B cell (primary cell): ENCODE results near the gene UNC13C.

Experiments
- EZH2 ChIP-seq: IDR thresholded peaks from 2 replicates; pipeline ENCODE4 v1.6.1; 2012; ENCODE audit warnings: borderline replicate concordance, low read depth, mild to moderate bottlenecking, moderate library complexity, low read length; ENCODE audit not compliant: insufficient read depth, poor library complexity, severe bottlenecking
- TF ChIP-seq, protein P1 (sequence below): fragments of 200-600 bp; IDR thresholded peaks from one replicate; pipeline ENCODE4 v1.8.0; 2022; ENCODE audit warnings: antibody characterized with exemption, mild to moderate bottlenecking

DNA sequence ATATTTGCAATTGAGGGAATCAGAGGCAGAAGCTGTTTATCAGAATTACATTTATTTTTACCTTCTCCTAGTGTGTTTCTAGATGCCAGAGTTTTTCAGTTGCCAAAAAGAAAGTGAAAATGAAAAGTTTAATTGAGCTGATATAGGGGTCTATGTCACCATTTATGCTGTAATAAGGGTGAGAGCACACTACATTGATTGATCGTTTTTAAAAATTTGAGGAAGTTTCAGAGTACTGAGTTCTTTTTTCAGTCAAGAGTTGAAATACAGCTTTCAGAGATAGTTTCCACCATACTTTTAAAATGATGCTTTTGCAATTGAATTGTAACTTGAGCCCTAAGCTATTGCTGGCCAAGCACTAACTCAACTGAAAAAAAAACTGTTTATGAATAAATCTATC lies 326.9 kb downstream of the UNC13C start:
- TF ChIP-seq, protein P1, sequence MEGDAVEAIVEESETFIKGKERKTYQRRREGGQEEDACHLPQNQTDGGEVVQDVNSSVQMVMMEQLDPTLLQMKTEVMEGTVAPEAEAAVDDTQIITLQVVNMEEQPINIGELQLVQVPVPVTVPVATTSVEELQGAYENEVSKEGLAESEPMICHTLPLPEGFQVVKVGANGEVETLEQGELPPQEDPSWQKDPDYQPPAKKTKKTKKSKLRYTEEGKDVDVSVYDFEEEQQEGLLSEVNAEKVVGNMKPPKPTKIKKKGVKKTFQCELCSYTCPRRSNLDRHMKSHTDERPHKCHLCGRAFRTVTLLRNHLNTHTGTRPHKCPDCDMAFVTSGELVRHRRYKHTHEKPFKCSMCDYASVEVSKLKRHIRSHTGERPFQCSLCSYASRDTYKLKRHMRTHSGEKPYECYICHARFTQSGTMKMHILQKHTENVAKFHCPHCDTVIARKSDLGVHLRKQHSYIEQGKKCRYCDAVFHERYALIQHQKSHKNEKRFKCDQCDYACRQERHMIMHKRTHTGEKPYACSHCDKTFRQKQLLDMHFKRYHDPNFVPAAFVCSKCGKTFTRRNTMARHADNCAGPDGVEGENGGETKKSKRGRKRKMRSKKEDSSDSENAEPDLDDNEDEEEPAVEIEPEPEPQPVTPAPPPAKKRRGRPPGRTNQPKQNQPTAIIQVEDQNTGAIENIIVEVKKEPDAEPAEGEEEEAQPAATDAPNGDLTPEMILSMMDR: no peak
- TF ChIP-seq EZH2: no peak
